Right lobe of liver (tissue), 6 donors: ENCODE results near the gene LAS1L. TPM values are rescaled to one million over a fixed set of nuclear protein-coding genes. Genes with fewer than 3 reads are reported as not detected.

ENCODE experiments used
- ATAC-seq, 4 donors: fragments of 200-7000 bp; cut with Tn5 transposase; one replicate each; pipeline ENCODE4 v1.9.1; 2020; ENCODE audit warnings: mild to moderate bottlenecking in 4 of 4, moderate library complexity in 4 of 4
- DNase-seq, 3 donors: peaks; one replicate each; pipeline ENCODE4 v3.0.0-alpha.2; 2020
- H3K27ac ChIP-seq, 3 donors: fragments of 200-600 bp; one replicate each; pipeline ENCODE4 v1.8.0; 2022
- H3K27me3 ChIP-seq, 2 donors: fragments of 200-600 bp; one replicate each; pipeline ENCODE4 v1.8.0; 2022
- H3K36me3 ChIP-seq, 4 donors: fragments of 200-600 bp; sonication (generic) in 1 of 4; one replicate each; pipeline versions ENCODE4 v1.5.1 to v1.8.0; 2017 to 2022; ENCODE audit warnings: control low read depth in 1 of 4
- H3K4me1 ChIP-seq, 4 donors: fragments of 200-600 bp; sonication (generic) in 1 of 4; one replicate each; pipeline versions ENCODE4 v1.5.1 to v1.8.0; 2017 to 2022; ENCODE audit warnings: control low read depth in 1 of 4
- H3K4me3 ChIP-seq, 3 donors: fragments of 200-600 bp; one replicate each; pipeline ENCODE4 v1.8.0; 2022
- H3K9me3 ChIP-seq, 4 donors: fragments of 200-600 bp; sonication (generic) in 1 of 4; one replicate each; pipeline versions ENCODE4 v1.5.1 to v1.8.0; 2017 to 2022; ENCODE audit warnings: control low read depth in 1 of 4
- POLR2A ChIP-seq: fragments of 450-650 bp; IDR thresholded peaks from one replicate; pipeline ENCODE4 v1.6.1; 2017; ENCODE audit warnings: antibody characterized with exemption, mild to moderate bottlenecking
- WGBS: methylation state at CpG from one replicate; pipeline ENCODE4 v1.1.6; 2018; ENCODE audit warnings: low coverage, low lambda C conversion rate; ENCODE audit not compliant: insufficient coverage; ENCODE audit errors: missing lambda C conversion rate; 5-methylcytosine and 5-hydroxymethylcytosine counted together
- intact Hi-C, 2 donors: fragments of 100-400 bp; cut with DNase I; formaldehyde crosslinking; loops; one replicate each; pipeline versions ENCODE4 v1.11.2 to v1.14.1; 2022
- total RNA-seq, 6 experiments: library from RNA; depleted of rRNA in 2 of 6; stranded (reverse); fragments of >200 nt in 2 of 6; fragmentation: NEBNext Ultra II Directional in 3 of 6; extraction: Animal tissue kit (Norgen Biotek cat#: 25700) in 3 of 6; gene quantifications; one replicate each; pipeline versions ENCODE4 v1.1.0 to v1.2.4, GENCODE V29; 2016 to 2023
- TF ChIP-seq, protein P1 (sequence below), 4 donors: fragments of 200-600 bp in 3 of 4; fragments of 450-650 bp in 1 of 4; IDR thresholded peaks; one replicate each; pipeline versions ENCODE4 v1.5.1 to v1.8.0; 2016 to 2022; ENCODE audit warnings: antibody characterized with exemption in 4 of 4, mild to moderate bottlenecking in 2 of 4
- donor health status: DM: no; HTN: yes; CAD: no.
- donor health status: DM: no; HTN: no; CAD: no.
- donor health status: DM: no; HTN: no; CAD: no.
- donor health status: DM: no; HTN: yes; CAD: no.
- donor health status: DM: no; HTN: yes; CAD: no.

LAS1L gene
- total RNA-seq, 6 experiments from 2014 or later = 11.3 to 17.4 (median 14.8) TPM

GRCh38 chrX:65476564-65476963, 58.0 kb downstream of the LAS1L start:
- Histone ChIP-seq H3K9me3 (no peaks in the 10 kb centered on the region), H3K4me3 (no peak overlapping the region), H3K4me1 (no peaks in the 10 kb centered on the region), H3K27ac (no peak overlapping the region), H3K27me3 (no peaks in the 10 kb centered on the region), H3K36me3 (no peaks in the 10 kb centered on the region)
- 57% methylated on average over 2 of the region's 2 CpGs for WGBS
- DNase-seq (no peak), ATAC-seq (no peak)
- TF ChIP-seq POLR2A = no peak
- TF ChIP-seq, protein P1, sequence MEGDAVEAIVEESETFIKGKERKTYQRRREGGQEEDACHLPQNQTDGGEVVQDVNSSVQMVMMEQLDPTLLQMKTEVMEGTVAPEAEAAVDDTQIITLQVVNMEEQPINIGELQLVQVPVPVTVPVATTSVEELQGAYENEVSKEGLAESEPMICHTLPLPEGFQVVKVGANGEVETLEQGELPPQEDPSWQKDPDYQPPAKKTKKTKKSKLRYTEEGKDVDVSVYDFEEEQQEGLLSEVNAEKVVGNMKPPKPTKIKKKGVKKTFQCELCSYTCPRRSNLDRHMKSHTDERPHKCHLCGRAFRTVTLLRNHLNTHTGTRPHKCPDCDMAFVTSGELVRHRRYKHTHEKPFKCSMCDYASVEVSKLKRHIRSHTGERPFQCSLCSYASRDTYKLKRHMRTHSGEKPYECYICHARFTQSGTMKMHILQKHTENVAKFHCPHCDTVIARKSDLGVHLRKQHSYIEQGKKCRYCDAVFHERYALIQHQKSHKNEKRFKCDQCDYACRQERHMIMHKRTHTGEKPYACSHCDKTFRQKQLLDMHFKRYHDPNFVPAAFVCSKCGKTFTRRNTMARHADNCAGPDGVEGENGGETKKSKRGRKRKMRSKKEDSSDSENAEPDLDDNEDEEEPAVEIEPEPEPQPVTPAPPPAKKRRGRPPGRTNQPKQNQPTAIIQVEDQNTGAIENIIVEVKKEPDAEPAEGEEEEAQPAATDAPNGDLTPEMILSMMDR (IDR thresholded peaks at IDR 0.05) = no peak
- intact Hi-C loops = no loop called here

DNA sequence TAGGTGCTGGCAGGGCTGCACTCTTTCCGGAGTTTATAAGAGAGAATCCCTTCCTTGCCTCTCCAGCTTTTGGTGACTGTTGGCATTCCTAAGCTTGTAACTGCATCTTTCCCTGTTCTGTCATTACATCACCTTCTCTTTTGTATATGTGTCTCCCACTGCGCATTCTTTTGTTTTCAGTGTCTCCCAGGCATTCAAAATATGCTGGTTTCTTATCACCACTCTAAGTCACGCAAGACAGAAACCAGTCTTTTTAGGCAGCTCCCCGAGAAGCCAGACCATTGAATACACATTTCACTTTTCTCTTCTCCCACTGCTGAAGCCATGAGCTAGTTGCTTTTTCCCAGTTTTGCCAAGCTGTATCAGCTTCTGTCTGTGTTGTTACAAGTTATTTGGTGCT, 71.0 kb downstream of the LAS1L start:
- WGBS = 26% methylated on average over 4 of the region's 4 CpGs
- intact Hi-C loops = no loop called here
- no peak overlapping the region for H3K4me3 ChIP-seq
- H3K36me3 ChIP-seq = no peaks in the 10 kb centered on the region
- DNase-seq (no peak), ATAC-seq (no peak)
- no peak overlapping the region for H3K27ac ChIP-seq
- no peaks in the 10 kb centered on the region for H3K9me3 ChIP-seq
- TF ChIP-seq, protein P1 (IDR thresholded peaks at IDR 0.05) = no peak
- TF ChIP-seq POLR2A = no peak
- no peaks in the 10 kb centered on the region for H3K27me3 ChIP-seq
- H3K4me1 ChIP-seq = no peaks in the 10 kb centered on the region

Other genes starting within 250 kb of the LAS1L start
- gene MSN, start 132.9 kb upstream of the LAS1L start, total RNA-seq = 100 to 1,000 TPM in 3 of 6 experiments, 10 to 100 TPM in 3; 63.6 to 150 (median 104) TPM